HepG2 (cell line): ENCODE data around the gene PLXNB2. TPM values are rescaled to one million over a fixed set of nuclear protein-coding genes. Genes with fewer than 3 reads are reported as not detected.

ENCODE experiments used
- AKAP8 ChIP-seq: sonication (generic); formaldehyde crosslinking; IDR thresholded peaks from 2 replicates; pipeline ENCODE4 v1.5.1; 2020; ENCODE audit warnings: mild to moderate bottlenecking, missing genetic modification reagents
- DMAP1 ChIP-seq: IDR thresholded peaks from 2 replicates; pipeline ENCODE4 v1.6.1; 2016
- FOXO1 ChIP-seq: sonication (generic); formaldehyde crosslinking; IDR thresholded peaks from 2 replicates; pipeline ENCODE4 v1.4.0; 2020; ENCODE audit warnings: missing genetic modification reagents
- GABPA ChIP-seq, 2 experiments: IDR thresholded peaks; 2 replicates each; pipeline ENCODE4 v1.6.1; 2011 to 2016; ENCODE audit warnings: low read depth in 2 of 2, low read length in 1 of 2, missing biosample characterization in 1 of 2, missing genetic modification characterization in 1 of 2
- GABPB1 ChIP-seq: IDR thresholded peaks from 2 replicates; pipeline ENCODE4 v1.6.1; 2016; ENCODE audit warnings: mild to moderate bottlenecking, missing genetic modification reagents, moderate library complexity, missing compliant biosample characterization
- MLXIP ChIP-seq: sonication (generic); formaldehyde crosslinking; IDR thresholded peaks from 2 replicates; pipeline ENCODE4 v1.9.0; 2021; ENCODE audit warnings: missing genetic modification reagents, borderline replicate concordance
- MYC ChIP-seq: sonication (generic); formaldehyde crosslinking; IDR thresholded peaks from 2 replicates; pipeline ENCODE4 v1.9.0; 2021; ENCODE audit warnings: missing genetic modification reagents, borderline replicate concordance
- POLR2A ChIP-seq, 2 experiments: IDR thresholded peaks; 2 replicates each; pipeline ENCODE4 v1.6.1; 2011; ENCODE audit warnings: low read depth in 2 of 2, low read length in 2 of 2, mild to moderate bottlenecking in 1 of 2, moderate library complexity in 1 of 2; ENCODE audit not compliant: insufficient read depth in 1 of 2
- RBAK ChIP-seq: sonication (generic); formaldehyde crosslinking; IDR thresholded peaks from 2 replicates; pipeline ENCODE4 v1.5.1; 2020; ENCODE audit warnings: mild to moderate bottlenecking, missing genetic modification reagents
- SMARCC2 ChIP-seq: fragments of 450-650 bp; IDR thresholded peaks from 2 replicates; pipeline ENCODE4 v1.6.1; 2017; ENCODE audit warnings: antibody characterized with exemption, mild to moderate bottlenecking
- SOX5 ChIP-seq: IDR thresholded peaks from 2 replicates; pipeline ENCODE4 v1.6.1; 2016; ENCODE audit warnings: borderline replicate concordance
- SRSF9 ChIP-seq: fragments of 200-400 bp; formaldehyde crosslinking; IDR thresholded peaks from 2 replicates; pipeline ENCODE4 v1.6.1; 2018; ENCODE audit warnings: borderline replicate concordance, mild to moderate bottlenecking, low read depth, low read length; ENCODE audit not compliant: insufficient read depth, poor library complexity, severe bottlenecking
- TFDP2 ChIP-seq: sonication (generic); formaldehyde crosslinking; IDR thresholded peaks from 2 replicates; pipeline ENCODE4 v1.4.0; 2020; ENCODE audit warnings: missing genetic modification reagents
- ZNF138 ChIP-seq: sonication (generic); formaldehyde crosslinking; IDR thresholded peaks from 2 replicates; pipeline ENCODE4 v1.5.0; 2020; ENCODE audit warnings: mild to moderate bottlenecking, low read depth, missing genetic modification reagents
- ZNF17 ChIP-seq: sonication (generic); formaldehyde crosslinking; IDR thresholded peaks from 2 replicates; pipeline ENCODE4 v1.5.0; 2020; ENCODE audit warnings: mild to moderate bottlenecking, missing genetic modification reagents
- ZNF709 ChIP-seq: sonication (generic); formaldehyde crosslinking; IDR thresholded peaks from 2 replicates; pipeline ENCODE4 v1.5.0; 2020; ENCODE audit warnings: mild to moderate bottlenecking, missing genetic modification reagents
- polyA plus RNA-seq, 8 experiments: library from polyadenylated mRNA; depleted of rRNA in 3 of 8; stranded (reverse) in 7 of 8; unstranded in 1 of 8; fragments of >200 nt; fragmentation: Illumina TruSeq in 4 of 8; extraction: Trizol in 4 of 8; gene quantifications; 2 replicates each; pipeline versions ENCODE4 v1.2.1 to v1.2.3, GENCODE V29; 2011 to 2016; ENCODE audit warnings: low read depth in 4 of 8, missing spikeins in 1 of 8, mixed read lengths in 1 of 8; ENCODE audit not compliant: insufficient read depth in 1 of 8
- total RNA-seq, 5 experiments: library from RNA; depleted of rRNA; stranded (reverse); fragments of >200 nt; fragmentation: Illumina TruSeq; extraction: Trizol; gene quantifications; 2 replicates each; pipeline ENCODE4 v1.2.3, GENCODE V29; 2016; ENCODE audit warnings: low read depth in 1 of 5
- TF ChIP-seq, protein P1 (sequence below): sonication (generic); formaldehyde crosslinking; IDR thresholded peaks from 2 replicates; pipeline ENCODE4 v1.5.1; 2020; ENCODE audit warnings: mild to moderate bottlenecking, missing genetic modification reagents
- TF ChIP-seq, protein P2 (sequence below): sonication (generic); formaldehyde crosslinking; IDR thresholded peaks from 2 replicates; pipeline ENCODE4 v1.4.0; 2020; ENCODE audit warnings: mild to moderate bottlenecking, missing genetic modification reagents
- TF ChIP-seq, protein P3 (sequence below): sonication (generic); formaldehyde crosslinking; IDR thresholded peaks from 2 replicates; pipeline ENCODE4 v1.4.0; 2020; ENCODE audit warnings: mild to moderate bottlenecking, missing genetic modification reagents, borderline replicate concordance

PLXNB2 gene
- total and polyA plus RNA-seq, 2 of the 13 experiments (the other 11 are each of a cell fraction or from before 2014, with no cell fraction given): 32.6 to 68.9 TPM

DNA sequence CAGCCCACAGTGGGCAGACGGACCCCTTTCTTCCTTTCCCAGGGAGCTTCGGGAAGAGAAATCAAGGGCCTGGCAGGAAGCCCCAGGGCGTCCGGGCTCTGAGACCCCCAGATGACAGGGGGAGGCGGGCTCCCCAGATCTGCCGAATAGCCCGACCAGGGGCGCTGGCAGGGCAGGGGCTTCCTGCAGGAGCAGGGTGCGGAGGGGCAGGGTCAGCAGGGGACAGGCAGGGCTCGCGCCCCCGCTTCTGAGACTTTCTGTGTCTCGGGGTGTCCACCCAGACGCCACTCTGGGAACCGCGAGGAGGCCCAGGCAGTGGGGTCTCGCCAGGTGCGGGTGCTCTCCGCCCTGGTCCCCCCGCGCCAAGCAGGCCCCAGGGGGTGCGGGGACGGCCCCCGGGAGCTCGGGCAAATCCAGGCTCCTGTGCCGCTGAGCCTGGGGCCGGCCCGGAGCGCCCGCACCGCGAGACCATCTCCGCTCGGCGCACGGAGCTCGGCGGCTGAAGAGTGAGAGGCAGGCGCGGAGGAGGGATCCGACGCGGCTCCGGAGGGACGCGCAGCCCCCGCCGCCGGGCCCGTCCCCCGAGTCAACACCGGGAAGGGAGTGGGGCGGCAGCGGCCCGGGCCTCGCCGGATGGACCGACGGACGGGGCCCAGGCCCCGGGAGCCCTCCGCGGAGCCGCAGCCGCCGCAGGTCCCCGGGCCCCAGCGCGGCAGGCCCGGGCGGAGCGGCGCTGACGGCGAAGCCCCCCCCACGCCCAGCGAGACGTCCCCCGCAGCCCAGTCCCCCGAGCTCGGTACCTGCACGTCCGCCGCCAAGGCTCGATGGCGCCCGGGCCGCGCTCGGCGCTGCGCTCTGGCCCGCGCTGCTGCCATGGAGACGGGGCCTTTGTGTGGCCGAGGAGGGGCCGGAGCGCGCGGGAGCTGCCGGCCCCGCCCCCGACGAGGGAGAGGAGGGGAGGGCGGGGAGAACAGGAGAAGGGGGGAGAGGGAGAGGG is at the start of gene PLXNB2 (continued):
- TF ChIP-seq, protein P1, sequence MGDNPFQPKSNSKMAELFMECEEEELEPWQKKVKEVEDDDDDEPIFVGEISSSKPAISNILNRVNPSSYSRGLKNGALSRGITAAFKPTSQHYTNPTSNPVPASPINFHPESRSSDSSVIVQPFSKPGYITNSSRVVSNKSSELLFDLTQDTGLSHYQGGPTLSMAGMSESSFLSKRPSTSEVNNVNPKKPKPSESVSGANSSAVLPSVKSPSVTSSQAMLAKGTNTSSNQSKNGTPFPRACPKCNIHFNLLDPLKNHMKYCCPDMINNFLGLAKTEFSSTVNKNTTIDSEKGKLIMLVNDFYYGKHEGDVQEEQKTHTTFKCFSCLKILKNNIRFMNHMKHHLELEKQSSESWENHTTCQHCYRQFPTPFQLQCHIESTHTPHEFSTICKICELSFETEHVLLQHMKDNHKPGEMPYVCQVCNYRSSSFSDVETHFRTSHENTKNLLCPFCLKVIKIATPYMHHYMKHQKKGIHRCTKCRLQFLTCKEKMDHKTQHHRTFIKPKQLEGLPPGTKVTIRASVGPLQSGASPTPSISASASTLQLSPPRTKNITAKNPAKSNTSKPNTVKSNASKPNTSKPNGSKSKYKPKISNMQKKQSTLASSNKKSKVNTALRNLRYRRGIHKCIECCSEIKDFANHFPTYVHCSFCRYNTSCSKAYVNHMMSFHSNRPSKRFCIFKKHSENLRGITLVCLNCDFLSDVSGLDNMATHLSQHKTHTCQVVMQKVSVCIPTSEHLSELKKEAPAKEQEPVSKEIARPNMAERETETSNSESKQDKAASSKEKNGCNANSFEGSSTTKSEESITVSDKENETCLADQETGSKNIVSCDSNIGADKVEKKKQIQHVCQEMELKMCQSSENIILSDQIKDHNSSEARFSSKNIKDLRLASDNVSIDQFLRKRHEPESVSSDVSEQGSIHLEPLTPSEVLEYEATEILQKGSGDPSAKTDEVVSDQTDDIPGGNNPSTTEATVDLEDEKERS: no peak
- TF ChIP-seq TFDP2 (CRISPR knock-in tag) (0 out of 2 replicates have a peak, but pooled peaks have one; percentile 62), RBAK (no peak), POLR2A (IDR thresholded peaks at IDR 0.05; ENCODE audit: insufficient read depth in 1 of 2, low read depth in 2 of 2, low read length in 2 of 2) (peak in 1 of 2 experiments; percentile 67; a peak in 2 of 4 replicates), AKAP8 (CRISPR knock-in tag) (no peak; the same call in 1 of the 2 replicates), MLXIP (CRISPR knock-in tag) (no peak), SOX5 (CRISPR knock-in tag) (no peak), ZNF17 (CRISPR knock-in tag) (no peak), GABPB1 (no peak), DMAP1 (CRISPR knock-in tag) (no peak), SRSF9 (no peak), MYC (peak; percentile 36; the same call in 1 of the 2 replicates), FOXO1 (CRISPR knock-in tag) (no peak), ZNF709 (CRISPR knock-in tag) (no peak), ZNF138 (CRISPR knock-in tag) (no peak), GABPA (IDR thresholded peaks at IDR 0.05; ENCODE audit: low read depth, low read length) (no peak), GABPA (CRISPR knock-in tag; IDR thresholded peaks at IDR 0.05; ENCODE audit: low read depth) (no peak), SMARCC2 (no peak)
- TF ChIP-seq, protein P2, sequence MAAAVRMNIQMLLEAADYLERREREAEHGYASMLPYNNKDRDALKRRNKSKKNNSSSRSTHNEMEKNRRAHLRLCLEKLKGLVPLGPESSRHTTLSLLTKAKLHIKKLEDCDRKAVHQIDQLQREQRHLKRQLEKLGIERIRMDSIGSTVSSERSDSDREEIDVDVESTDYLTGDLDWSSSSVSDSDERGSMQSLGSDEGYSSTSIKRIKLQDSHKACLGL (CRISPR knock-in tag): no peak
- TF ChIP-seq, protein P3, sequence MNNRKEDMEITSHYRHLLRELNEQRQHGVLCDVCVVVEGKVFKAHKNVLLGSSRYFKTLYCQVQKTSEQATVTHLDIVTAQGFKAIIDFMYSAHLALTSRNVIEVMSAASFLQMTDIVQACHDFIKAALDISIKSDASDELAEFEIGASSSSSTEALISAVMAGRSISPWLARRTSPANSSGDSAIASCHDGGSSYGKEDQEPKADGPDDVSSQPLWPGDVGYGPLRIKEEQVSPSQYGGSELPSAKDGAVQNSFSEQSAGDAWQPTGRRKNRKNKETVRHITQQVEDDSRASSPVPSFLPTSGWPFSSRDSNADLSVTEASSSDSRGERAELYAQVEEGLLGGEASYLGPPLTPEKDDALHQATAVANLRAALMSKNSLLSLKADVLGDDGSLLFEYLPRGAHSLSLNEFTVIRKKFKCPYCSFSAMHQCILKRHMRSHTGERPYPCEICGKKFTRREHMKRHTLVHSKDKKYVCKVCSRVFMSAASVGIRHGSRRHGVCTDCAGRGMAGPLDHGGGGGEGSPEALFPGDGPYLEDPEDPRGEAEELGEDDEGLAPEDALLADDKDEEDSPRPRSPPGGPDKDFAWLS (CRISPR knock-in tag): no peak
